GM23338 (cell line): Measurements from ENCODE around the gene TUBB. TPM values are rescaled to one million over a fixed set of nuclear protein-coding genes. Genes with fewer than 3 reads are reported as not detected.

ENCODE experiments used
- ATAC-seq: fragments of 200-7000 bp; cut with Tn5 transposase; 3 replicates; pipeline ENCODE4 v1.9.1; 2020
- DNase-seq: peaks from one replicate; pipeline ENCODE4 v3.0.0-alpha.2; 2015; ENCODE audit warnings: low spot score
- H2AFZ ChIP-seq: fragments of 200-600 bp; sonication (generic); 2 replicates; pipeline ENCODE4 v1.8.0; 2016; ENCODE audit warnings: antibody characterized with exemption, mild to moderate bottlenecking, moderate library complexity
- H3F3A ChIP-seq: fragments of 200-600 bp; sonication (generic); replicated peaks from 2 replicates; pipeline ENCODE4 v1.8.0; 2017; ENCODE audit warnings: antibody characterized with exemption, mixed run types, low read depth
- H3K27ac ChIP-seq: fragments of 200-600 bp; sonication (generic); 2 replicates; pipeline ENCODE4 v1.6.1; 2016; ENCODE audit warnings: low read depth
- H3K27me3 ChIP-seq: fragments of 200-600 bp; sonication (generic); 2 replicates; pipeline ENCODE4 v1.8.0; 2016; ENCODE audit warnings: mild to moderate bottlenecking, mixed run types, moderate library complexity; ENCODE audit not compliant: insufficient read depth
- H3K36me3 ChIP-seq: fragments of 200-600 bp; sonication (generic); 2 replicates; pipeline ENCODE4 v1.8.0; 2016; ENCODE audit warnings: mild to moderate bottlenecking; ENCODE audit not compliant: insufficient read depth
- H3K4me1 ChIP-seq: fragments of 200-600 bp; sonication (generic); 2 replicates; pipeline ENCODE4 v1.8.0; 2016; ENCODE audit warnings: mild to moderate bottlenecking, moderate library complexity; ENCODE audit not compliant: insufficient read depth
- H3K4me2 ChIP-seq: fragments of 200-600 bp; sonication (generic); 2 replicates; pipeline ENCODE4 v1.7.1; 2017; ENCODE audit warnings: mixed run types
- H3K4me3 ChIP-seq: fragments of 200-600 bp; sonication (generic); 2 replicates; pipeline ENCODE4 v1.6.1; 2016; ENCODE audit warnings: mixed run types
- H3K79me2 ChIP-seq: fragments of 200-600 bp; sonication (generic); replicated peaks from 2 replicates; pipeline ENCODE4 v1.8.0; 2017; ENCODE audit warnings: mild to moderate bottlenecking; ENCODE audit not compliant: insufficient read depth
- H3K9me2 ChIP-seq: fragments of 200-600 bp; sonication (generic); 2 replicates; pipeline ENCODE4 v1.8.0; 2017; ENCODE audit not compliant: insufficient read depth
- H4K20me1 ChIP-seq: fragments of 200-600 bp; sonication (generic); replicated peaks from 2 replicates; pipeline ENCODE4 v1.8.0; 2017; ENCODE audit warnings: mild to moderate bottlenecking; ENCODE audit not compliant: insufficient read depth
- H3K27ac Mint-ChIP-seq: 2 replicates; pipeline ENCODE4 v1.8.0; 2020; ENCODE audit warnings: inconsistent platforms, mild to moderate bottlenecking, moderate library complexity, mixed read lengths
- H3K27me3 Mint-ChIP-seq: 3 replicates; pipeline ENCODE4 v1.8.0; 2022; ENCODE audit warnings: low read depth, mild to moderate bottlenecking, moderate library complexity, mixed read lengths, inconsistent platforms; ENCODE audit not compliant: insufficient read depth, poor library complexity
- H3K36me3 Mint-ChIP-seq: 3 replicates; pipeline ENCODE4 v1.8.0; 2021; ENCODE audit warnings: low read depth, mild to moderate bottlenecking, inconsistent platforms, moderate library complexity, mixed read lengths
- H3K4me1 Mint-ChIP-seq: 3 replicates; pipeline ENCODE4 v1.8.0; 2020; ENCODE audit warnings: mild to moderate bottlenecking, inconsistent platforms, mixed read lengths
- H3K4me3 Mint-ChIP-seq: 3 replicates; pipeline ENCODE4 v1.8.0; 2021; ENCODE audit warnings: moderate library complexity, mild to moderate bottlenecking, inconsistent platforms, mixed read lengths
- H3K9me3 Mint-ChIP-seq: 3 replicates; pipeline ENCODE4 v1.8.0; 2020; ENCODE audit warnings: moderate library complexity, mild to moderate bottlenecking, inconsistent platforms, mixed read lengths
- CREB1 ChIP-seq: fragments of 250-450 bp; sonication (Bioruptor Pico); IDR thresholded peaks from 2 replicates; pipeline ENCODE4 v1.5.0; 2020; ENCODE audit warnings: low read depth, mild to moderate bottlenecking, moderate library complexity
- EZH2 ChIP-seq: fragments of 200-600 bp; sonication (generic); IDR thresholded peaks from one replicate; pipeline ENCODE4 v1.8.0; 2017; ENCODE audit warnings: antibody characterized with exemption, mild to moderate bottlenecking, low read depth; ENCODE audit not compliant: unreplicated experiment
- EZH2phosphoT487 ChIP-seq: fragments of 200-600 bp; sonication (generic); IDR thresholded peaks from one replicate; pipeline ENCODE4 v1.8.1; 2018; ENCODE audit warnings: antibody characterized with exemption; ENCODE audit not compliant: unreplicated experiment
- JUNB ChIP-seq: IDR thresholded peaks from one replicate; pipeline ENCODE4 v1.6.1; 2016; ENCODE audit warnings: antibody characterized with exemption; ENCODE audit not compliant: unreplicated experiment
- NANOG ChIP-seq: IDR thresholded peaks from 2 replicates; pipeline ENCODE4 v1.6.1; 2016; ENCODE audit warnings: antibody characterized with exemption, borderline replicate concordance
- ZNF114 ChIP-seq: fragments of 250-450 bp; sonication (Bioruptor Pico); IDR thresholded peaks from 2 replicates; pipeline ENCODE4 v1.5.0; 2020; ENCODE audit warnings: mild to moderate bottlenecking, moderate library complexity
- ZNF331 ChIP-seq: fragments of 250-450 bp; sonication (Bioruptor Pico); IDR thresholded peaks from 2 replicates; pipeline ENCODE4 v1.5.0; 2020; ENCODE audit warnings: low read depth, mild to moderate bottlenecking, moderate library complexity
- polyA plus RNA-seq: library from polyadenylated mRNA; unstranded; fragments of >200 nt; fragmentation: Nextera tagmentation; extraction: Ambion mirVana; gene quantifications from 2 replicates; pipeline ENCODE4 v1.2.1, GENCODE V29; 2016
- total RNA-seq: library from RNA; depleted of rRNA; stranded (reverse); fragments of >200 nt; shearing (Covaris generic); gene quantifications from 2 replicates; pipeline ENCODE4 v1.2.3, GENCODE V29; 2014
- TF ChIP-seq, protein P1 (sequence below): IDR thresholded peaks from one replicate; pipeline ENCODE4 v1.6.1; 2018; ENCODE audit warnings: antibody characterized with exemption; ENCODE audit not compliant: unreplicated experiment
- TF ChIP-seq, protein P2 (sequence below): IDR thresholded peaks from 2 replicates; pipeline ENCODE4 v1.6.1; 2016; ENCODE audit warnings: antibody characterized with exemption
- TF ChIP-seq, protein P3 (sequence below), 2 experiments: fragments of 200-600 bp in 1 of 2; sonication (generic) in 1 of 2; conservative IDR thresholded peaks; 2 replicates each; pipeline versions ENCODE4 v1.5.1 to v1.6.1; 2016 to 2017; ENCODE audit warnings: antibody characterized with exemption in 2 of 2, low read depth in 2 of 2, mild to moderate bottlenecking in 2 of 2, moderate library complexity in 1 of 2

Gene TUBB
- total and polyA plus RNA-seq, 2 experiments from 2014 or later = 1,041 to 1,704 TPM

DNA sequence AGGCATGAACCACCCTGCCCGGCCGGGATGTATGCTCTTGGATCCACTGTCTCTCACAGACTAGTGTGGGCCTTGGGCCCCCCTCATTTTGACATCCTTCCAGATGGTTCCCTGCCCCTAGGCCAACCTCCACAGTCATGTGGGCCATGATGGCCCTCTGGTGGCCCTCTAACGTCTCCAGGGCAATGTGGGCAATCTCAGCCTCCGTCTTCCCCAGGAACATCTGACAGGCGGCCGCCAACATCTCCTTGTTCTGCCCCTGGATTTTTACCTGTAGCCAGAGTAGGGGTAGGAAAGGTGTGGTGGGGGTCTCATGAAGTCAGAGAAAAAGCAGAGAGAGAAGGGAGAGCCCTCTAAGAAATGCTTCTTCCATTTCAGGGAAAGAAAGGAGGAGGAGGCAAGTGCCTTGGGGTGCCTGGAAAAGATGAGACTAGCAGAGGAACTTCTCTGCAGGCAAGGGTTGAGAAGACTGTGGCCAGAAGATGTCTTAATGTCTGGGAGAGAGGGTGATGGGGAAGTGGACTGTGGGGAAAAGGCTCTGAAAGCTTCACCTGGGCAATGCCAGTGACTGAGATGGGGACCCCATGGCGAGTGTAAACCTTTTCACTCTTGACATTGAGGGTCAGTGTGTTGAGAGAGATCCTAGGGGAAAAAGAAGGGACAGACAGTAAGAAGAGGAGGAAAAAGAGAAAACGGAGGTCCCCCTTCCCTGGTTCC lies 21.1 kb downstream of the TUBB start:
- DNase-seq (no peak), ATAC-seq (no peak)
- Mint-ChIP-seq H3K36me3 (peaks cover 56% of the 10 kb centered on the region), H3K9me3 (no peaks in the 10 kb centered on the region; the same call in 2 of the 3 replicates), H3K27me3 (peaks cover 27% of the 10 kb centered on the region), H3K27ac (peak overlapping the region; percentile 41), H3K4me3 (peak overlapping the region; percentile 92), H3K4me1 (peaks cover 23% of the 10 kb centered on the region)
- H3K4me2 ChIP-seq = peak overlapping the region; percentile 90
- H3K27ac ChIP-seq = no peak overlapping the region
- H3K36me3 ChIP-seq = peaks cover 26% of the 10 kb centered on the region
- peaks cover 20% of the 10 kb centered on the region for H3K79me2 ChIP-seq
- no peak overlapping the region for H2AFZ ChIP-seq
- H3K4me1 ChIP-seq = peaks cover 19% of the 10 kb centered on the region
- TF ChIP-seq ZNF114 (CRISPR knock-in tag) = no peak
- TF ChIP-seq EZH2phosphoT487 = no peak
- no peak for TF ChIP-seq CREB1 (CRISPR knock-in tag)
- no peak for TF ChIP-seq JUNB
- TF ChIP-seq, protein P1, sequence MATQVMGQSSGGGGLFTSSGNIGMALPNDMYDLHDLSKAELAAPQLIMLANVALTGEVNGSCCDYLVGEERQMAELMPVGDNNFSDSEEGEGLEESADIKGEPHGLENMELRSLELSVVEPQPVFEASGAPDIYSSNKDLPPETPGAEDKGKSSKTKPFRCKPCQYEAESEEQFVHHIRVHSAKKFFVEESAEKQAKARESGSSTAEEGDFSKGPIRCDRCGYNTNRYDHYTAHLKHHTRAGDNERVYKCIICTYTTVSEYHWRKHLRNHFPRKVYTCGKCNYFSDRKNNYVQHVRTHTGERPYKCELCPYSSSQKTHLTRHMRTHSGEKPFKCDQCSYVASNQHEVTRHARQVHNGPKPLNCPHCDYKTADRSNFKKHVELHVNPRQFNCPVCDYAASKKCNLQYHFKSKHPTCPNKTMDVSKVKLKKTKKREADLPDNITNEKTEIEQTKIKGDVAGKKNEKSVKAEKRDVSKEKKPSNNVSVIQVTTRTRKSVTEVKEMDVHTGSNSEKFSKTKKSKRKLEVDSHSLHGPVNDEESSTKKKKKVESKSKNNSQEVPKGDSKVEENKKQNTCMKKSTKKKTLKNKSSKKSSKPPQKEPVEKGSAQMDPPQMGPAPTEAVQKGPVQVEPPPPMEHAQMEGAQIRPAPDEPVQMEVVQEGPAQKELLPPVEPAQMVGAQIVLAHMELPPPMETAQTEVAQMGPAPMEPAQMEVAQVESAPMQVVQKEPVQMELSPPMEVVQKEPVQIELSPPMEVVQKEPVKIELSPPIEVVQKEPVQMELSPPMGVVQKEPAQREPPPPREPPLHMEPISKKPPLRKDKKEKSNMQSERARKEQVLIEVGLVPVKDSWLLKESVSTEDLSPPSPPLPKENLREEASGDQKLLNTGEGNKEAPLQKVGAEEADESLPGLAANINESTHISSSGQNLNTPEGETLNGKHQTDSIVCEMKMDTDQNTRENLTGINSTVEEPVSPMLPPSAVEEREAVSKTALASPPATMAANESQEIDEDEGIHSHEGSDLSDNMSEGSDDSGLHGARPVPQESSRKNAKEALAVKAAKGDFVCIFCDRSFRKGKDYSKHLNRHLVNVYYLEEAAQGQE = no peak
- no peak for TF ChIP-seq NANOG
- TF ChIP-seq, protein P2, sequence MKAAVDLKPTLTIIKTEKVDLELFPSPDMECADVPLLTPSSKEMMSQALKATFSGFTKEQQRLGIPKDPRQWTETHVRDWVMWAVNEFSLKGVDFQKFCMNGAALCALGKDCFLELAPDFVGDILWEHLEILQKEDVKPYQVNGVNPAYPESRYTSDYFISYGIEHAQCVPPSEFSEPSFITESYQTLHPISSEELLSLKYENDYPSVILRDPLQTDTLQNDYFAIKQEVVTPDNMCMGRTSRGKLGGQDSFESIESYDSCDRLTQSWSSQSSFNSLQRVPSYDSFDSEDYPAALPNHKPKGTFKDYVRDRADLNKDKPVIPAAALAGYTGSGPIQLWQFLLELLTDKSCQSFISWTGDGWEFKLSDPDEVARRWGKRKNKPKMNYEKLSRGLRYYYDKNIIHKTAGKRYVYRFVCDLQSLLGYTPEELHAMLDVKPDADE = no peak
- TF ChIP-seq, protein P3, sequence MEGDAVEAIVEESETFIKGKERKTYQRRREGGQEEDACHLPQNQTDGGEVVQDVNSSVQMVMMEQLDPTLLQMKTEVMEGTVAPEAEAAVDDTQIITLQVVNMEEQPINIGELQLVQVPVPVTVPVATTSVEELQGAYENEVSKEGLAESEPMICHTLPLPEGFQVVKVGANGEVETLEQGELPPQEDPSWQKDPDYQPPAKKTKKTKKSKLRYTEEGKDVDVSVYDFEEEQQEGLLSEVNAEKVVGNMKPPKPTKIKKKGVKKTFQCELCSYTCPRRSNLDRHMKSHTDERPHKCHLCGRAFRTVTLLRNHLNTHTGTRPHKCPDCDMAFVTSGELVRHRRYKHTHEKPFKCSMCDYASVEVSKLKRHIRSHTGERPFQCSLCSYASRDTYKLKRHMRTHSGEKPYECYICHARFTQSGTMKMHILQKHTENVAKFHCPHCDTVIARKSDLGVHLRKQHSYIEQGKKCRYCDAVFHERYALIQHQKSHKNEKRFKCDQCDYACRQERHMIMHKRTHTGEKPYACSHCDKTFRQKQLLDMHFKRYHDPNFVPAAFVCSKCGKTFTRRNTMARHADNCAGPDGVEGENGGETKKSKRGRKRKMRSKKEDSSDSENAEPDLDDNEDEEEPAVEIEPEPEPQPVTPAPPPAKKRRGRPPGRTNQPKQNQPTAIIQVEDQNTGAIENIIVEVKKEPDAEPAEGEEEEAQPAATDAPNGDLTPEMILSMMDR (conservative IDR thresholded peaks at IDR 0.05; ENCODE audit: low read depth in 2 of 2) = no peak
- TF ChIP-seq EZH2 = no peak
- TF ChIP-seq ZNF331 (CRISPR knock-in tag) = no peak
- H3K4me3 ChIP-seq = peak overlapping the region; percentile 90
- peaks cover 13% of the 10 kb centered on the region for H4K20me1 ChIP-seq
- H3F3A ChIP-seq = peaks cover 34% of the 10 kb centered on the region
- H3K9me2 ChIP-seq = no peaks in the 10 kb centered on the region
- H3K27me3 ChIP-seq = peaks cover 8% of the 10 kb centered on the region
